Kidney glomerular epithelial cell (primary cell): ENCODE measurements around the gene CALR.
"Not testable (repeated sequence)": the region's sequence is repeated elsewhere in the genome, so short reads cannot be mapped to it uniquely, and the experiment has no call there.

ENCODE experiments used
- DNase-seq: peaks from one replicate; lab custom pipeline; 2025; lab: John Stamatoyannopoulos, UW

The CALR gene

GRCh38 chr19:12937927-12938778 lies at the start of gene CALR:
Gene CALR (plus strand): TSS chr19:12938609. CDS start chr19:12938680, 71 bp downstream.
- peak; percentile 96 for DNase-seq

DNA sequence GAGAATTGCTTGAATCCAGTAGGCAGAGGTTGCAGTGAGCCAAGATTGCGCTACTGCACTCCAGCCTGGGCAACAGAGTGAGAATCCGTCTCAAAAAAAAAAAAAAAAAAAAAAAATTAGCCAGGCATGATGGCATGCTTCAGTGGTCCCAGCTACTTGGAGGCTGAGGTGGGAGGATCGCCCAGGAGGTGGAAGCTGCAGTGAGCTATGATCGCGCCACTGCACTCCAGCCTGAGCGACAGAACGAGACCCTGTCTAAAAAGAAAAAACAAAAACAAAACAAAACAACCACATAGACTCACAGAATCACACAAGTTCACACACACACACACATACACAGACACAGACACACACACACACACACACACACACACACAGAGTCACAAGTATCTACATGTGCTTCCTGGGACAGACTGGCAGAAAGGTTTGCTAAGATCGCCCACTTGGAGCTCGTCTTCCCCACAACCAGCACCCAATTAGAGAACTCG lies 48.1 kb upstream of the CALR start:
- DNase-seq, result not testable (repeated sequence)

DNA sequence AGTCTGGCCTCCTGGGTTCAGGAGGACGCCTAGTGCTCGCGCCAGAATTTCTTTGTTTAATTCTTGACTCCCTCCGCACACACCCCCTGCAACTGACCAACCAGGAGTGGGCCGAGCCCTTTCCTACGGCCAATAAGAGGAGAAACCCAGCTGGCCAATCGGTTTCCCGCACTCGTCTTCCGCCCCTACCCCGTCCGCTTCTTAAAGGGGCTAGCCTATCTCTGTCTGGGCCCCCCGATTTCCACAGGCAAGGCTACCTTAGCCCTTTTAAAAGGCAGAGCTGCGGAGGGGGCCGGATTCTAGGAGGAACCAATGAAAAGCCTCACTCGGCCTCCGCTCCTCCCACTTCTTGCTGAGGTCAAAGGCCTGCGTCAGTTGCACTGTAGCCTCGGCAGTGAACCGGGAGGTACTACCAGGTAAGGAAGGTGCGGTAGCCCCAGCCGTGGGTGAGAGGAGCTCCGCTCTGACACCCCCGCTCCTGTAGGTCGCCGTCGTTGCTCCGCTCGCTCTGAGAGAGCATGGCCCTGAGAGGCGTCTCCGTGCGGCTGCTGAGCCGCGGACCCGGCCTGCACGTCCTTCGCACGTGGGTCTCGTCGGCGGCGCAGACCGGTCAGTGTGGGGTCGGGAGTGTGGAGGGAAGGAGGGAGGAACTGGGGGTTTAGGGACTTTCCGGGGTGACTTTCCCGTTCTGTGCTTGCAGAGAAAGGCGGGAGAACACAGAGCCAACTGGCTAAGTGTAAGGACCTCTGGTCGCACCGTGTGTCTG lies 47.4 kb upstream of the CALR start, which contains the start of gene GCDH:
Gene GCDH, plus strand, starts transcription at position 374 of the 766 bp plus-strand sequence. Its CDS starts 145 bp downstream, at position 519.
- DNase-seq, result peak; percentile 99

DNA sequence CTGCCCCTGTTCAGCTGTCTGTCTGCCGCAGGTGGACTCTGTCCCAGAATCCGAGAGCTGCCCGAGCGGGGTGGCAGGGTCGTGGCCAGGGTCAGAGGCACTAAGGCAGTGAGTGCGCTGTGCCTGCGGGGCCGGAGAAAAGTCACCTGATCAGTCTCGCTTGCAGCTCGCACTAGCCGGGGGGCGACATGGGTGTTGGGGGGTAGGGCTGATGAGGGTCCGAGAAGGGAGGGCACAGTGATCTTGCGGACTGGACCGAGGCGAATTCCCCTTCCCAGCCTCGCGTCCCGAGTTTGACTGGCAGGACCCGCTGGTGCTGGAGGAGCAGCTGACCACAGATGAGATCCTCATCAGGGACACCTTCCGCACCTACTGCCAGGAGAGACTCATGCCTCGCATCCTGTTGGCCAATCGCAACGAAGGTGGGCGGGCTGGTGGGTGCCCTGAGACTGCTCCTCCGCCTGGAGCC lies 46.8 kb upstream of the CALR start:
- DNase-seq, result no peak

DNA sequence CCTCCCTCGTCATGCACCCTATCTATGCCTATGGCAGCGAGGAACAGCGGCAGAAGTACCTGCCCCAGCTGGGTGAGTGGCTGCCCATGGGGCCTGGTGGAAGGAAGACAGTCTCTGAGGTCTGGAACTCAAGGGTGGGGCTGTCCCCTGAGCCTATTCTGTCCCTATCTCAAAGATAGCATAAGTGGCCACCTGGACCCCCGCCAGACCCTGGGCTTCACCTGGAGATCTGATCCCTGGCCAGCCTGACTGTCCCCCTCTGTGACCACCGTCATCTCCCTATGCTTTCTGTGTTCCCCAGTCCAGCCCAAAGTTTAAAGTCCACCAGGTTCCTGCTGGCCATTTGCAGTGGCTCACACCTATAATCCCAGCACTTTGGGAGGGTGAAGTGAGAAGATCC lies 44.8 kb upstream of the CALR start:
- no peak for DNase-seq

DNA sequence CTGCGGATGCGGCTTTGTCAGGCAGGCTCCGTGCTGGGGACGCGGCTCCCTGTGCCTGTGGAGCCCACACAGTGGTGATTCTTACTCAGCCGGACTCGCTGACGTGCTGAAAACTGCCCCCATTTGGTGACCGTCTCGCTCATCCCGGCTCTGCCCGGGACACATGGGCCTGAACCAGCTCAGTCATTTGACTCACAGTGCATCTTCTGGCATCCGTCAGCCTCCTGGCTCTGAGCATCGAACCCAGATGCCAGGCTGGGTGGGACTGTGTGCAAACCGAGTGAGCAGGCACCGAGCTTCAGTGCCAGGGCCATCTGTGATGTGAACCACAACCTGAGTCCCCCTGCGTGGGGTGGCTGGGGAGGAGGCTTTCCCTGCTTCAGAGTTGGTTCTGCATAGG lies 41.9 kb upstream of the CALR start:
- no peak for DNase-seq

- no peak for DNase-seq
Measured at GRCh38 chr19:12899891-12900518, 38.4 kb upstream of the CALR start.

- DNase-seq, result no peak
Measured at GRCh38 chr19:12907166-12907565, 31.2 kb upstream of the CALR start.

DNA sequence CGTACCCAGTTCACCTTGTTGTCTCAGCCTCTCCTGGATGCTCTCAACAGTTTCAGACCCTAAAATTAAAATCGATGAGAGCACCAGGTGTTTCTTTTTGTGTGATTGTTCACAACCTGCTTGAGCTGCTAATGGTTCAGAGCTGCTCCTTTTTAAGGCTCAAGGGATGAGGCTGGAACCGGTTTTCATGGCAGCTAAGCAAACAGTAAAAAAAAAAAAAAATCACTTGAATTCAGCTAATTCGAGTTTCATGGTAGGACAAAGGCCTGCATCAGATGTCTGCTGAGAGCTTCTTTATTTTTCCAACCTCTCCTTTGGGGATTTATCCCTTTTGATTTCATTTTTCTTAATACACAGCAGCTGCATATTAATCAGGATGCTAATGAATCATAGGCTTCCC lies 25.8 kb upstream of the CALR start:
- DNase-seq, result no peak

GRCh38 chr19:12913011-12913561 lies 25.3 kb upstream of the CALR start:
- no peak for DNase-seq

GRCh38 chr19:12913851-12914690 lies 24.3 kb upstream of the CALR start:
- no peak for DNase-seq

GRCh38 chr19:12915860-12916259 lies 22.5 kb upstream of the CALR start:
- not testable (repeated sequence) for DNase-seq

DNA sequence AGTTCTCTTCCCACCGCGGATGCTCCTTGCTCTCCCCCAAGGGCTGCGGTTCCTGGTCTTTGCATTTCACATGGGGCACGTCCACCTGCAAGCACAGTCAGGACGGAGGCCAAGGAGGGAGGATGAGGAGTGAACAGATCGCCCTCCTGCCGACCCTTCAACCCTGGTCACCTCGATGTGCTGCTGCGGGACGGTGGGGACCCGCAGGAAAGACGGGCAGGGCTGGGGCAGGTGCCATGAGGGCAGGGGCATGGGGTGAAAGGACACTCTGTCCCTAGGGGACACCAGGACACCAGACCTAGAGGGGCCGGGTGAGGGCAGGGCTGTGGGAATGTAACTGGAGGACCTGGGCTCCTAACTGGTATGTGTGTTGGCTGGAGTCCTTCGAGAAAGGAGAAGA lies 20.2 kb upstream of the CALR start:
- no peak for DNase-seq

- no peak for DNase-seq
Measured at GRCh38 chr19:12921047-12921446, 17.4 kb upstream of the CALR start.

- DNase-seq, result no peak
Measured at GRCh38 chr19:12922959-12923358, 15.4 kb upstream of the CALR start.

DNA sequence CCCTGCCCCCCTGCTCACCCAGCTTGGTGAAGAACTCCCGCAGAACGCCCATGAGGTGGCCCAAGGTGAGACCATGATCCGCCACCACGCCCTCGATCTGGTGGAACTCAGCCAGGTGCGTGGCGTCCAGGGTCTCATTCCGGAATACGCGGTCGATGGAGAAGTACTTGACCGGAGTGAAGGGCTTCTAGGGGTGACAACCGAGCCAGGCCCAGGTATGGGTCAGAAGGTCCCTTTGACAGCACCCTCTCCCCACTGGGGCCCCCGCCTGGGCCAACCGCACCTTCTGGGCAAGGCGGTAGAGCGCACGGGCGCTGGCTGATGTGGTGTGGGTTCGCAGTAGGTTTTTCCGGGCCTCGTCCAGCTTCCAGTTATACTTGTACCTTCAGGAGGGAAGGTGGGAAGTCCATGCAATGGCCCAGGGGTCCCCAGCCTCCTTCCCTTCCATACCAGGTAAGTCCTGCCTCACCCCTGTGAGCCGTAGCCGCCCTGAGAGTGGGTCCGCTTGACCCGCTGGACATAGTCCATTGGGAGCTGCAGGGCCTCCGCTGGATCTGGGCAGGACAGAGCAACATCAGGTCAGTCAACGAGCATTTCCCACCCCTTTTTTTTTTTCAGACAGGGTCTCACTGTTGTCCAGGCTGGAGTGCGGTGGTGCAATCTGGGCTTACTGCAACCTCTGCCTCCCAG lies 13.6 kb upstream of the CALR start:
- DNase-seq, result no peak

DNA sequence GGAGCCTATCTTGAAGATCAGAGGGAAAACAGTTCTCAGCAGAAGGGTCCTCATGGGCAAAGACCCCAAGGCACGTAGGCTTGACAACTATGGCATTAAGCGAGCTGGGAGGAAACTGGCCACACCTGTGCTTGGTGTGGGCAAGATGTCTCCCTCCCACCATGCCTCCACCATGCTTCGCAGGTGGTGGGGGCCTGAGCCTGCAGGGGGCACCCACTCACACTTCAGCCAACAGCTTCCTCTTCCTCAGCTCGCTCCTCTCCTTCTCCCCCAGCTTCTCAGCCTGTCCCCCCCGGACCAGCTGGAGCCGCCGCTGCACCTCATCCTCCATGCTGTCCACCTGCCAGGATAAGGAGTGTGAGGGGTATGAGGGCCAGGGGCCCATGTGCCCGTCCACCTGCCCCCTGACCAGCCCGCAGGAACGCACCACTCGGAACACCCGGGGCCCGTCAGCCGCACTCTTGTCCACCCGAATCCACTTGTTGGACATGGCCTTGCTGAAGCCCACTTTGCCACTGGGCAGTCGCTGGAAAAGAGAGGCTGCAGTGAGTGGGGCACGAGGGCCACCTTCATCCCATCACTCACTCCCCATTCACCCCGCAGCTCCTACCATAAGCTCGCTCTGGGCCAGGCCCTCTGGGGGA lies 8.3 kb upstream of the CALR start:
- no peak for DNase-seq

- DNase-seq, result no peak
Measured at GRCh38 chr19:12932392-12933286, 5.8 kb upstream of the CALR start.
